ENCODE data around the gene ENGASE. TPM values are rescaled to one million over a fixed set of nuclear protein-coding genes. Genes with fewer than 3 reads are reported as not detected.
A peak's percentile ranks its signal among the peaks of the same experiment; 100 is the strongest.

ENGASE gene
- total RNA-seq, 1 experiment from 2014 or later, result 50.0 TPM

DNA sequence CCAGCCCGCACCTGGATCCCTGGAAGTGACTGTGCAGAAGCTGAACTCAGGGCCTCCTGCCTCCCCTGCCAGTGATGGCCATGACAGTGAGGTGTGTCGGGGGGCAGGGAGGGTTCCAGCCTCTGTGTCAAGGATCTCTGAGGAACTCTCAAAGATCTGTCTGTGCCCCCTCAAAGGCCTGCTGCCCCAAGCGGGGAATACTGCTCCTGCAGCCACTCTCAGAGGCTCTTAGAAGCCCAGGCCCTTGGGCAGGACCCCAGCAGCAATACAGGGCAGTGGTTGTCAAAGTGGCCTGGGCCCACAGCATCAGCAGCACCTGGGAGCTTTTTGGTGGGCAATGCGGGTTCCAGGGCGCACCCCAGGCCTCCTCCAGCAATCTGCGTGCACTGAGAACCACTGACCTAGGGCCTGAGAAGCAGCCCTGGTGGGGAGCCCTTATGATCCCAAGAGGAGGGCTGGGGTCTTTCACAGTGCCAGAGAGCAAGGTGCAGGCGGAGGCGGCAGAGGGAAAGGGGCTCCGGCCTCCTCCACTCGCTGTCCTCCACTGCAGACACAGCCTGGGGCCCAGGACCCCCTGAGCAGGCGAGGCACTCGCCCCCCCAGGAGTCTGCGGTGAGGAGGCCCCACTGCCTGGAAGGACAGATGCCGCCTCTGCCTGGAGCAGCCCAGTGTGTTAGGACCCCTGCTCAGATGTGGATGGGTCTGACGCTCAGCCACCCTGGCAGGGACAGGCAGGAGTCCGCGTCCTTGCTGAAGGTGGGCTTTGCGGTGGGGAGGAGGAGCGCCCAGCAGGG lies 42.1 kb downstream of the ENGASE start:
- Histone ChIP-seq H3K4me3 (ENCODE audit: low read depth, low read length) (no peak overlapping the region), H3K36me3 (ENCODE audit: control insufficient read depth, insufficient read depth, low read length) (no peaks in the 10 kb centered on the region), H3K27me3 (replicated peaks; ENCODE audit: control insufficient read depth, insufficient read depth, low read length) (no peaks in the 10 kb centered on the region; the same call in 1 of the 2 replicates), H3K4me1 (no peaks in the 10 kb centered on the region), H3K9me3 (no peaks in the 10 kb centered on the region)
- CTCF ChIA-PET, result no interaction called here
- Mint-ChIP-seq H3K9me3 (ENCODE audit: unreplicated experiment) (no peaks in the 10 kb centered on the region), H3K27me3 (ENCODE audit: insufficient read depth, unreplicated experiment) (peaks cover 9% of the 10 kb centered on the region), H3K4me3 (ENCODE audit: unreplicated experiment) (no peak overlapping the region), H3K27ac (ENCODE audit: unreplicated experiment) (no peak overlapping the region), H3K36me3 (ENCODE audit: insufficient read depth, unreplicated experiment) (no peaks in the 10 kb centered on the region), H3K4me1 (ENCODE audit: low read depth, unreplicated experiment) (no peaks in the 10 kb centered on the region)
- intact Hi-C loops (cut with micrococcal nuclease; ENCODE audit: unreplicated experiment), result no loop called here
- DNase-seq, result no peak
- POLR2A ChIA-PET, result no interaction called here
- TF ChIP-seq, protein P1, sequence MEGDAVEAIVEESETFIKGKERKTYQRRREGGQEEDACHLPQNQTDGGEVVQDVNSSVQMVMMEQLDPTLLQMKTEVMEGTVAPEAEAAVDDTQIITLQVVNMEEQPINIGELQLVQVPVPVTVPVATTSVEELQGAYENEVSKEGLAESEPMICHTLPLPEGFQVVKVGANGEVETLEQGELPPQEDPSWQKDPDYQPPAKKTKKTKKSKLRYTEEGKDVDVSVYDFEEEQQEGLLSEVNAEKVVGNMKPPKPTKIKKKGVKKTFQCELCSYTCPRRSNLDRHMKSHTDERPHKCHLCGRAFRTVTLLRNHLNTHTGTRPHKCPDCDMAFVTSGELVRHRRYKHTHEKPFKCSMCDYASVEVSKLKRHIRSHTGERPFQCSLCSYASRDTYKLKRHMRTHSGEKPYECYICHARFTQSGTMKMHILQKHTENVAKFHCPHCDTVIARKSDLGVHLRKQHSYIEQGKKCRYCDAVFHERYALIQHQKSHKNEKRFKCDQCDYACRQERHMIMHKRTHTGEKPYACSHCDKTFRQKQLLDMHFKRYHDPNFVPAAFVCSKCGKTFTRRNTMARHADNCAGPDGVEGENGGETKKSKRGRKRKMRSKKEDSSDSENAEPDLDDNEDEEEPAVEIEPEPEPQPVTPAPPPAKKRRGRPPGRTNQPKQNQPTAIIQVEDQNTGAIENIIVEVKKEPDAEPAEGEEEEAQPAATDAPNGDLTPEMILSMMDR (IDR thresholded peaks at IDR 0.05; ENCODE audit: insufficient read depth in 1 of 2, low read depth in 1 of 2, low read length in 1 of 2, severe bottlenecking in 1 of 2, unreplicated experiment in 1 of 2), result peak; percentile 15 to 19
- BruUV-seq (replicated peaks), result no TSS peak

DNA sequence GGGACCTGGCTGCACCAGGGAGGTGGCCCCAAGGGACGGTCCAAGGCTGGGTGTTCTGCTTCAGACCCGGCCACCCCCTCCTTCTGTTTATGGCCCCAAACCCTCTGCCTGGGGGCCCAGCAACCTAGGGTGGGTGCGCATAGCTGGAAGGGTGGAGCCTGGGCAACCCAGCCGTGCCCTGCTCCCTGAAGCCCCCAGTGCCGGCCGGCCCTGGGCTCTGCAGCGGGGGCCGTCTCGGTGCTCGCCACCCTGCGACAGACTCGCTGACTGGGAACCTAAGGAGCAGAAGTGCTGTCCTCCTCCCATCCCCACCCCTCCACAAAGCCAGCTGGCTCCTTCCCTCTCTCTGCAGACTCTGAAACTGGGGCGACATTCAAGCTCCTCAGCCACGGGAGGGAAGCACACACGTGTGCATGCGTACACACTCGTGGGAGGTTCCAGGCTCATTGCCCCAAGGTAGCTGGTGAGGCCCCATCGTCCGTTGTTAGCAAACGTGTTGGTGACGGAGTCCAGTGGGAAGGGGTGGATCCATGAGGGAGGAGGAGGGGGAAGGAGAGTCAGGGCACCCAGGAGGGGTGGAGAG lies 43.4 kb downstream of the ENGASE start:
- Histone ChIP-seq H3K9me3 (no peaks in the 10 kb centered on the region), H3K4me1 (no peaks in the 10 kb centered on the region), H3K27me3 (replicated peaks; ENCODE audit: control insufficient read depth, insufficient read depth, low read length) (no peaks in the 10 kb centered on the region; the same call in 1 of the 2 replicates), H3K4me3 (ENCODE audit: low read depth, low read length) (no peak overlapping the region), H3K36me3 (ENCODE audit: control insufficient read depth, insufficient read depth, low read length) (no peaks in the 10 kb centered on the region)
- Mint-ChIP-seq H3K4me1 (ENCODE audit: low read depth, unreplicated experiment) (no peaks in the 10 kb centered on the region), H3K9me3 (ENCODE audit: unreplicated experiment) (no peaks in the 10 kb centered on the region), H3K27ac (ENCODE audit: unreplicated experiment) (no peak overlapping the region), H3K36me3 (ENCODE audit: insufficient read depth, unreplicated experiment) (no peaks in the 10 kb centered on the region), H3K4me3 (ENCODE audit: unreplicated experiment) (no peak overlapping the region), H3K27me3 (ENCODE audit: insufficient read depth, unreplicated experiment) (peaks cover 12% of the 10 kb centered on the region)
- ChIA-PET CTCF (no interaction called here), POLR2A (no interaction called here)
- BruUV-seq (replicated peaks), result no TSS peak
- no peak for DNase-seq
- intact Hi-C loops (cut with micrococcal nuclease; ENCODE audit: unreplicated experiment), result no loop called here
- TF ChIP-seq, protein P1 (IDR thresholded peaks at IDR 0.05; ENCODE audit: insufficient read depth in 1 of 2, low read depth in 1 of 2, low read length in 1 of 2, severe bottlenecking in 1 of 2, unreplicated experiment in 1 of 2), result no peak

DNA sequence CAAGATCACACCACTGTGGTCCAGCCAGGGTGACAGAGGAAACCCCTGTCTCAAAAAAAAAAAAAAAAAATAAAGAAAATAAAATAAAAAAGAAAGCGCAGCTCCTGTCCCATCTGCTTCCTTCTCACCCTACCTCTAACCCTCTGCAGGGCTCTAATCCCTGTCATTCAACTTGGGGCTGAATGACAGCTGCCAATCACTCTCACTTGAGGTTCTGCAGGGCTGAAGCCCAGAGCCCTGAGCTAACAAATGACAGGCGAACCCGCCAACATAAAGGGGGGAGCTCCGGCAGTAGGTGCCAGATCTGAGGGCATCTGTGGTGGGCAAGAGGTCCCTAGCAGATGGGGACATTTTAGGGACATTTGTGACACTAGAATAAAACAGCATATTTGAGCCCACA lies 44.3 kb downstream of the ENGASE start:
- intact Hi-C loops (cut with micrococcal nuclease; ENCODE audit: unreplicated experiment), result no loop called here
- H3K36me3 Mint-ChIP-seq (ENCODE audit: insufficient read depth, unreplicated experiment), result no peaks in the 10 kb centered on the region
- Histone ChIP-seq H3K9me3 (no peaks in the 10 kb centered on the region), H3K4me3 (ENCODE audit: low read depth, low read length) (no peak overlapping the region), H3K27me3 (replicated peaks; ENCODE audit: control insufficient read depth, insufficient read depth, low read length) (no peaks in the 10 kb centered on the region; the same call in 1 of the 2 replicates), H3K36me3 (ENCODE audit: control insufficient read depth, insufficient read depth, low read length) (no peaks in the 10 kb centered on the region), H3K4me1 (no peaks in the 10 kb centered on the region)
- no TSS peak for BruUV-seq (replicated peaks)
- no peak for DNase-seq
- no peaks in the 10 kb centered on the region for H3K4me1 Mint-ChIP-seq (ENCODE audit: low read depth, unreplicated experiment)
- no peak overlapping the region for H3K27ac Mint-ChIP-seq (ENCODE audit: unreplicated experiment)
- peaks cover 13% of the 10 kb centered on the region for H3K27me3 Mint-ChIP-seq (ENCODE audit: insufficient read depth, unreplicated experiment)
- H3K4me3 Mint-ChIP-seq (ENCODE audit: unreplicated experiment), result no peak overlapping the region
- H3K9me3 Mint-ChIP-seq (ENCODE audit: unreplicated experiment), result no peaks in the 10 kb centered on the region
- ChIA-PET CTCF (no interaction called here), POLR2A (interaction anchor here (0.7 kb wide), 1 partner anchor 44 kb away, joined by 3 read pairs; the partner anchor contains the start of gene ENGASE)
- TF ChIP-seq, protein P1 (IDR thresholded peaks at IDR 0.05; ENCODE audit: insufficient read depth in 1 of 2, low read depth in 1 of 2, low read length in 1 of 2, severe bottlenecking in 1 of 2, unreplicated experiment in 1 of 2), result no peak
